ENCODE data around the gene ARHGAP6.

- no peak for TF ChIP-seq CTCF (IDR thresholded peaks at IDR 0.05; ENCODE audit: low read length)
- TF ChIP-seq EZH2phosphoT487 (IDR thresholded peaks at IDR 0.05; ENCODE audit: low read length), result no peak
Observed at GRCh38 chrX:11267425-11267824, 398.3 kb downstream of the ARHGAP6 start.
